Measurements from ENCODE around the gene TK2.
A peak's percentile ranks its signal among the peaks of the same experiment; 100 is the strongest.

The TK2 gene

DNA sequence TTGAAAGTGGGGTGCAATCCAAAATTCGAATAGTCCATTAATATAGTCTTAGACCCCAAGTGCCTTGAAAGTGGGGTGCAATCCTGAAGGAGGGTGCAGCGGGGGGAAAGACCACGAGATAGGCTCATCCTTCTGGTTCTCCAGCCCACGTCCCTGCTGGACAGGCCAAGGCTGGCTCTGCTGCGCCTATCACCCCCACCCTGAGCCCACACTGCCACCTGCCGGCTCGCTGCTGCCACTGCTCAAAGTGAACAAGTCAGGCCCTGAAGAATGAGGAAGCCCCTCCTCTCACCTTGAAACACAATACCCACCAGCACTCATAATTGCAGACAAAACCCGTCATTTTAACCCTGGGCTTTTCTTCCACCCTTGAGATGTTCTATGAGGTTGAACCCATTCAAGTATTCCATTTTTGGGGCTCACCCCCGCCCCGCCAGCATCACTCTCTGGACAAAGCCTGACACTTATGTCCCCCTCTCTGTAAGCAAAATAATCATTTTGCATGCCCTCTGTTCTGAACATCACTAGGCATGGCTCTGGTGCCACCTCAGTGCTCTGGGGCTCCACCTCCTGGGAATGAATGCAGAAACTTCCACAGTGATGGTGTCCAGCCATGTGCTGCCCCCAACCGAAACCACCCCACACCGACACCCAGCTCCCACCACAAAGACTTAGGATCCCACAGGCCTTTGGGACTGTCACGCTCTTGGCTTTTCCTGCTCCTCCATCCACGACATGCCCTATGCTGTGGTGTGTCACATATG is 66.1 kb downstream of the TK2 start:
- DNase-seq (ENCODE audit: low spot score) = peak; percentile 86

DNA sequence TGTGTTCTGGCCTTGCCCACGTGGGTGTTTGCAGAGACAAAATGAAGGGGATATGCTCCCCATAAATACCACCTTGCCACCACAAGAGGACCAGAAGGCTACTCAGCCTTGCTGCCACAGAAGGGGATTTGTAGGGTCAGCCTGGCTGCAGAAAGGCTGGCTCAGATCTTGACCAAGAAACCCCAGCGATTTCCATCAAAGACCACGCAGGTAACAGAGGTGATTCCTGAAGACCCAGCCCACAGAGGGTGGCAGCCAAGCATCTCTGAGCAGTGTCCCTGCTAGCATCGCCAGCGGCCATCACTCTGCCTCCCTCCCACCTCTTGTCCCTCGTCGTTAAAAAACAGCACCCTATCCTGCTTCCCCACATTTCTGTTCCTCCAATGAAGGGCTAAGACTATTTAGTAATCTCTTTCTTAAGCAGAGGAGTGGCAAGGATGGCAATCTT is 68.0 kb downstream of the TK2 start:
- DNase-seq (ENCODE audit: low spot score) = peak; percentile 33

DNA sequence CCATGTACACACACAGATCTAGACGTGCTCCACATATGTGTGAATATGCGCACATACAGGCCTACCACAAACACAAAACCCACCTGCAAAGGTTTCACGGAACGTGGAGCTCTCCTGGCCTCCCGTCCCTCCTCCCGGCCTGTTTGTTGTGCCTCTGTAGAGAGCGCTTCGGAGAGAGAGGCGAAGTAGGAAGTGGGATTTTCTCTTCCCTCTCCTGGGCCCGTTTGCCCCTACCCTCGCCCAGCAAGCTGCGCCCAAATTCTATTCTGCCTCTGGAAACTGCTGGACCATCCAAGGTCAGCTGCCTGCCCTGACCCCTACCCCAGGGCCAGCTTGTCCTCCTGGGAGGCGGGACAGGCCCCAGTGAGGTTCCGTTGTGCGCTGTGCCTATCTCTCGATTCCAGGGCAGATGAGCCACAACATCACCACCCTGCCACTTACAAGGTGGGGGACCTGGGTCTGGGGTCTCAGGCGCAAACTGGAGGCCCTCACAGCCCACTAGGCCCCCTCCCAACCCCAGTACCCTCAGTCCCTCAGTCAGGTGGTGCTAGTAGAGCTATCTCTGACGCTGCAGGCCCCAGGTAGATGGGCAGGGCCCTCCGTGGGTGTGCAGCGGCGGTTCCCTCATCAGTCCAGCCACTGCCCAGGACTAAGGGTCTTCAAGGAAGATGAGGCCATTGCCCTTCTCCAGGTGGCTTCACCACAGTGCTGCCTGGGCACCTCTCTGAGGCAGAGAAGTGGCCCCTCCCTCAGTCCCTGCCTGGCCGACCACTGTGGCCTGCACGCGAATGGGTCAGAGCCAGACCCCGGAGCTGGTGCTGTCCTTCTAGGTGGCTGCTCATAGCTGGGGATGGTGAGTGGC is 68.6 kb downstream of the TK2 start:
- DNase-seq (ENCODE audit: low spot score) = peak; percentile 59

DNA sequence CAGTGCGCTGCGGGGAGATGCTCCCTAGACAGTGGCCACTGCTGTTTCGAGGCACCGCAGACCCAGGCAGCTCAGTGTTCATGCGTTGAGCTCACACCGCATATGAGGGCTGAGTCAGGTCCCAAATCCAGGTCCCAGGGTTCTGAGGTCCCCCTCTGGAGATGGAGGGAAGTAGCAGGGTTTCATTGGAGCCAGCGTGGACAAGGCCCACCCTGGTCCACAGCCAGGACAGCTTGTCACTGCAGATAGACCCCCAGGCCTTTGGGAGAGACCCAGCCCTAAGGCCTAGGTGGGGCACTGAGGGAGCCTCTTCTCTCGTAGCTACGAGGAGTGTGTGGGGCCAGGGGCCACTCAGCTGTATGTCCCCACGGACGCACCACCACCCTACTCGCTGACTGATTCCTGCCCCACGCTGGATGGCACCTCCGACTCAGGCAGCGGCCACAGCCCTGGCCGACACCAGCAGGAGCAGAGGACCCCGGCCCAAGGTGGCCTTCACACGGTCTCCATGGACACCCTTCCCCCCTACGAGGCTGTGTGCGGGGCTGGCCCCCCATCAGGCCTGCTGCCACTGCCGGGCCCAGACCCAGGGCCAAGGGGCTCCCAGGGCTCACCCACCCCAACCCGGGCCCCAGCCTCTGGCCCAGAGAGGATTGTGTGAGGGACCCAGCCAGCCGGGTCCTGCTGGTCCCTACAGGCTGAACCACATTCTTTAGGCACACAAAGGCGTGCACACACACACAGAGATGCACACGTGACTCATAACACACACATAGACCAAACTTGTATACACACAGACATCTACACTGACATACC is 69.4 kb downstream of the TK2 start:
- DNase-seq (ENCODE audit: low spot score) = peak; percentile 64

DNA sequence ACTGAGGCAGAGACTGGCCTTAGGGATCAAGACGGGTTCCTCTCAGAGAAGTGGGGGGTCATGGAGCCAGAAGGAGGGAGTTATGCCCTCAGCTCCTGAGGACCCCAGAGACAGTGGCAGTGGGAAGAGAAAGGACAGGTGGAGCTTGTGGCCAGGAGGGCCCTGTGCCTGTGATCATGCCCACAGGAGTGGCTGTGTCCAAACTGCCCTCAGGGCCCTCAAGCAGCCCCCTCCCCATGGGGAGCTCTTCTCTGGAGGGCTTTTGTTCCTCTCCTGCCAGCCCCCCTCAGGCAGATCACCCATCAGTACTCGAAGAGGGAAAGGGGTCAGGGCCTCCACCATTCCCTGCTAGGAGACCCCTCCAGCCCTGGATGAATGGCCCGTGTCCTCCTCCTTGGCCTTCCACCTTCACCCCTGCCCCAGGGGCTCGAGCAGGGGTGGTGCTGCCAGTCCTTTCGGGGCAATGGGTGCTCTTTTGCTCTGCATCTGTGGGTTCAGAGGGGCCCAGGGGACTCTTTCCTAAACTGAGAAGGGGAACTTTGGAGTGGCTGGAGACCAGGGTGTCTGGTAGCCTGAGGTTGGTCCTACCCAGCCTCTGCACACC is 70.2 kb downstream of the TK2 start:
- DNase-seq (ENCODE audit: low spot score) = peak; percentile 46

DNA sequence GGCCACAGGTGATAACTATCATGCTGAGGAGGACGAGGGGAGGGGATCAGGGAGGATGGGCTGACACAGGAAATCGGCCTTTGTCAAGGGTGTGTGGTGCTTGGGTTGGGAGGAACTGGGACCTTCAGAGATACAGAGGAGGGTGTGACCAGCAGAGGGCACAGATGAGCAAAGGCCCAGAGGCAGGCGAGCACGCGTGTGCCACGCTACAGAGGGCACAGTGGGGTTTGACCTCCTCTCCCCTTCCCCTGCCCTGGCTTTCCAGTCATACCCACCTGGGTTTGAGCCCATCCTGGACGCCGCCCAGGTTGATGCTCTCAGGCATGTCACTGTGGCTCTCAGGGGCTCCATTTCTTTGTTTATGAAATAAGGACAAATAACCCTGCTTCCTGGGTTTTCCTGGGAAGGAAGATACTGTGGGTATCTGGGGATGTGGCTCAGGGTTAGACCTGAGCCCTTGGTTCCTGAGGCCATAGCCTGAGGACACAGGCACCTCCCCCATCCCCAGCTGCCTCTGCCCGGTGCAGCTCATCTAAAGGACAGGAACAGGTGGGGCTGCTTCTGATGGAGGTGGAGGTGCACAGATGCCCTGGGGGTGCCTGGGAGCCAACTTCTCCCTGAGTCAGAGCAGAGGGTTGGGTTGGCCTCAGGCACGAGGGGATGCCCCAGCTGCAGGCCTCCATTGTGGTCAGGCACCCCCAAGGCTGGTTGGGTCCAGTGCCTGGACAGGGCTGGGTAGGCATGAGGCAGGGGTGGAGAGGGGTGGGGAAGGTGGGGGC is 71.0 kb downstream of the TK2 start:
- peak; percentile 66 for DNase-seq (ENCODE audit: low spot score)

DNA sequence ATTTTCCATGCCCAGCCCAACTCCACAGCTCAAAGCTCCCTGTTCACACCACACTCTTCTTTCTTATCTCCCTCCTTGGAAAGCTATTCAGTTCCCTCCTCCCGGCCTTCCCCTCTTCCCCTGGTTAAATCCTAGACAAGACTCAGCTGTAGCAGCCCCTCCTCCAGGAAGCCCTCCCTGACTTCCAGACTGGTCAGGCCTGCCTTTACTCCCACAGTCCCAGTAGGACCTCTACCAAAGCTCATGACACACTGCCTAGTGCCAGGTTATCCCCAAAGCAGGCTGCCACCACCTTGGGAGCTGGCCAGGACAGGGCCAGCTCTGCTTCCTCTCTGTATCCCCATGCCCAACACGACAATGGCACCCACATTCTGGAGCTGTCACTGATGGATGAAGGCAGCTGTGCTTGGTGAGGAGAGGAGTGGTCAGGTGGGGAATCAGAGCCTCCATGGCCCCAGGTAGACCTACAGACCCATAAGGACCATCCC is 72.8 kb downstream of the TK2 start:
- peak; percentile 48 for DNase-seq (ENCODE audit: low spot score)

DNA sequence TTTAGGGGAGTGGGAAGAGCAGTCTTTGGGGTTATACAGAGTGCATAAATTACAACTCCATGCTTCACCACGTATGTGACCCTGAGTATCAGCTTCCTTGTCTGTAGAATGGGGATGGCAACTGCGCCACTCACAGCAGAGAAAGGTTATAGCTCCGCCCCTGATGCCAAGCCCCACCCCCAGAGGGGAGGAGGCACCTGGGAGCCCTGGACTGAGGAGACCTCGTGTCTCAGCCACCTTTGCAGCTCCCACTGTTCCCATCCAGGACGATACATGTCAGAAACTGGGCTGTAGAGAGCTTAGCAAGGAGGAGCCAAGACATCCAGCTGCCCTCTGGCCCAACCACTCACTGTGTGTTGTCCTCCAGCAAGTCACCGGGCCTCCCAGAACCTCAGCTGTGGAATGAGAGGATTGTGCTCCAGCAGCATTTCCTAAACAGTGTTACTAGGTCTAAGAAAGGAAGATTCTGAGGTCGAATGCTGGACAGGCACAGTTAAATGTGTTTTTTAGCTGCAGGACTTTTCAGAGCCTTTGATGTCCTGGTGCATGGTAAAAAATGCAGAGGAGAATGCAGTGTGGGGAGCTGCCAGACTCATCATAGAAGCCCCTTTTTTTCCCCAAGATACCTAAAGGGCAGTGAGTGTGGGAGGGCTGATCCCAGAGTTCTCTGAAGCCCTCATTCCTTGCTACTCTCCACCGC is 73.4 kb downstream of the TK2 start:
- peak; percentile 59 for DNase-seq (ENCODE audit: low spot score)

DNA sequence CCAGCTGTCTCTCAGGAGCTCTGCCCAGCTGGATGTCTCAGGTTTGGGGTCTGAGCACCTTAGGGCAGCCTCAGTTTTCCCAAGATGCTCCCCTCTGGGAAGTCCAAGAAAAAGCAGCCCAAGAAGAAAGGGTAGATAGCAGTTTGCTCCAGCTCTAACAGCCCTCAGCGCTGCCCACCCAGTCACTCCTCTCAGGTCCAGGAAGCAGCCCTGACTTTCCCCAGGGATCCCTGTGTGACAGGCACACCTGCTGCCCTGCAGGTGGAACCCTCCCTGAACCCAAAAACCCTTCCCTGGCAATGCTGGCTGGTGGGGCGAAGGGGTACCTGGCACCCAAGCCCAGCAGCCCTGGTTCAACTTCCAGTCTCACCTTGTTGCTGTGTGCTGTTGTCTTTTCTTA is 74.7 kb downstream of the TK2 start:
- peak; percentile 44 for DNase-seq (ENCODE audit: low spot score)

DNA sequence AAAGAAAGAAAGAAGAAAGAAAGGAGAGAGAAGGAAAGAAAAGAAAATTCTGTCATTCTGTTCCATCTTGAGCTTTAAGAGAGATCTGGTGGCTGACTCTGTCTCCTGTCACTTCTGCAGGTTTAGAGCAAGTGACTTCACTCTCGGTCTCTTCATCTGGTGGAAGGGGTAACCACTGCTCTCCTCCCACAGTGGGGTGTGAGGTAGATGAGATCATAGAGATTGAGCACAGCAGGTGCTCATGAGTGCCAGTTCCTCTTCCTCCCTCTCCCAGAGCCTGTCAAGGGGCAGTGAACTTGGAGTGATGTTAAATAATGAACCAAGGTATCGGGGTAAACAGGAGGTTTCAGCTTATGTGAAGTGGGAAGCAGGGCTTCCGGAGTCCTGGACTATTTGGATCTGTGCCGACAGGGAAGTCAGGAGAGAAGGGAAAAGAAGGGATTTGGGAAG is 75.1 kb downstream of the TK2 start:
- DNase-seq (ENCODE audit: low spot score) = no peak

DNA sequence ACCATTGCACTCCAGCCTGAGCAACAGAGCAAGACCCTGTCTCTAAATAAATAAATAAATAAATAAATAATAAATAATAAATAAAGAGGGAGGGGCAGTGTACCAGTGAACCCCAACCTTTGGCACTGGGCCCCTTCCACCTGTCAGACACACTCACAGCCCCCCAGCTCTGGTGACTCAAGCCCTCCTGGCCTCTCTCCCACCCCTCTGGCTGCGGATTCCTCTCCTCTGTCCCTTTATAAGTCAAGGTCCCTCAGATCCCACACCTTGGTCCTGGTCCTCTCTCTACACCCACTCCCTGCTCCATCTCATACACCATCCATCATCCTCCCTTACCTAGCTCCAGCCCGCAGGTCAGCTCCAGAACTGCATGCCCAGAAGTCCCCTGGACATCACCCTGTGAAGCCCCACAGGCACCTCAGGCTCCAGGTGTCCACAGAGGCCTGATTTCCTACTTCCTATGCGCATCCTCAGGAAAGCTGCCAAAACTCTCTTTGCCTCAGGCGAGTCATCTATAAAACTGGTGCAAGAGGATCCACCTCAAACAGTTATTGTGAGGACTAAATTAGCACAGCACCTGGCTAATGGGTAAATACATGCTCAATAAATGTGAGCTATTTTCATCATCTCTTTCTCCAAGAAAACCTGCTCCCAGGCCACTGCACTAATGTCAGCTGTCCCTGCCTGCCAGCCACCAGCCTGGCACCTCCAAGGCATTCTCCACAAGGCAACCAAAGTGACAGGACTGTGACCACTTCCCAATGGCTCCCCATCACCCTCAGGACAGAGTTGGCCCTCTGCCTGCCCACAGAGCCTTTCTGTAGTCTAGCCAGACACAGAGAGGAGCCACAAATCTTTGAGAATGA is 76.0 kb downstream of the TK2 start:
- DNase-seq (ENCODE audit: low spot score) = peak; percentile 48

DNA sequence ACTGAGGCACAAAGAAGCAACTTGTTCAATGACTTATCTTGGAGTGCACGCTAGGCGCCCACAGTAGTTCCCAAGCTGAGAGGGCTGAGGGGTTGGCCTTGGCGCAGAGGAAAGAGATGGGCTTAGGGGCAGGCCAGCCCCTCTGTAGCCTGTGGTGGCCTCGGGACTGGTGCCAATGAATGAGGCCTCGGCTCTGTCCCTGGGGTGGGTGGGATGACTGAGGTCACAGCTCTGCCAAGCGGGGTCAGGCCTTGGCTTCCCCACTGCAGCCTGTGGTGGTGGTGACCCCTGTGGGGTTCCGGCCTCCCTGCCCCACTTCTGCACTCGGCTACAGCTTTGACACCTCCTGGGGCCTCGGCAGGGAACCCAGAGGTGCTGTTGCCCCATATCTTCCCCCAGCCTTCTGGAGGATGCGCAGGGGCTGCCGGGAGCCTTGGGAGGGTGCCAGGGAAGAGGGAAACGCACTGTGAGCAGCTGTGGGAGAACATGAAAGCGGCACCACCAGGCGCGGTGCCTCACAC is 76.8 kb downstream of the TK2 start:
- DNase-seq (ENCODE audit: low spot score) = peak; percentile 55

DNA sequence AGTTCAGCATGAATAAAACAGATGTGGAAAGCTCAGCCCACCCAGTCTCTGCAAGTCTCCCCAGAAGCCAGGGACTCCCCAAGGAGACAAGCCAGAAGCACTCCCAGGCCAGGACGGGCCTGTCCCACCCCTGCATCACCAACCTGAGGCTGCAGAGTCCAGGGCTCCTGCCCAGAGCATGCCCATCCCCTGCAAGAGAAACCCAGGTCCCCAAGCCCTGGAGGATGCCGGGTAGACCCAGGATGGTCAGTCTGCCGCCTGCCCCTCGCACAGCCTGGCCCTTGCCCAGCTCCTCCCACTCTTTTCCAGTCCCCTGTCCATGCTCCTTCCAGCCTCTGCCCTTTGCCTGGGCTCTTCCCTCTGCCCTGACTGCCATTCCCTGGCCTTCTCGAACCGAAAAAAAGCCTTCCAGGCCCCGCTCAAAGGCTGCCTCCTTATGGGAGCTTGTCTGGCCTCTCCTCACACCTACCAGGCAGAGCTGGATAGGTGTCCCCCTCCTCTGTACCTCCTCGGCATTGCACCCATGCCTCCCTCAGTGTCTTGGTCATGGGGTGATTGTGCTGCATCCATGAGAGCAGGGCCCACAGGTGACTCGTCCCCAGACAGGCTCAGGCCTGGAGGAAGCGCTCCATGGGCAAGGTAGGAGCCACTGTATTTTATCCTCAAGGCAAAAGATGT is 78.1 kb downstream of the TK2 start:
- DNase-seq (ENCODE audit: low spot score) = peak; percentile 54

DNA sequence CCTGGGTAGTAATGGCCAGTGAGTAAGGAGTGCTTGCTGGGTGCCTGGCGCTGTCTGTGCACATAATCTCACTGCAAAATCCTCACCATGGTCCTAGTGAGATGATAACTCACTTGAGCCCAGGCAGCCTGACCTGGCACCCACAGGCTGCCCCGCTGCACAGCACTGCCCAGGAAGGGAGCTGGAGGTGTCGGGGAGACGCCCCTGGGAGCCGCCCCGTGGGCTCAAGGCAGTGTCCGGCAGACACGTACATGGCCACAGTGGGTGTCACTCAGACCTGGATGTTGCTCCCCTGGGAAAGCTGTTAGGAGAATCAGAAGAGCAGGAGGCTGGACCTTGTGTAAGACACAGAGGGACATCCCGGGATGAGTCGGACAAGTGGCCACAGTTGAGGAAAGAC is 78.7 kb downstream of the TK2 start:
- peak; percentile 64 for DNase-seq (ENCODE audit: low spot score)

DNA sequence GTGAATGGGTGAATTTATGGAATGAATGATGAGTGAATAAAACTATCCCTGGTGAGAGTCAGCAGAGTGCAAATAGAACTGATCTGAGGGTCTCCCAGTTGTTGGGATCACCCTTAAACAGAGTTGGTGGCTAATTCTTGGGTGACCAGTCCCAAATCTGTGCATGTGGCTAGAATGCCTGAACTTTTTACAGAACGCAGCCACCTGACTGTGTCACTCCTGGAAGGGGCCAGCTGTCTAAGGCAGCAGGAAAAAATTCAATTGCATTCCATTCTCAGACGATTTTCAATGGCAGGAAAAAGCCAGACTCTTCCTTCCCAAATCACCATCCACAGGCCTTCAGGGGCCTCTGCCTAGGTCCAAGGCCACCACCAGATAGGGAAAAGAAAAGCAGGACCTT is 79.4 kb downstream of the TK2 start:
- DNase-seq (ENCODE audit: low spot score) = peak; percentile 51

DNA sequence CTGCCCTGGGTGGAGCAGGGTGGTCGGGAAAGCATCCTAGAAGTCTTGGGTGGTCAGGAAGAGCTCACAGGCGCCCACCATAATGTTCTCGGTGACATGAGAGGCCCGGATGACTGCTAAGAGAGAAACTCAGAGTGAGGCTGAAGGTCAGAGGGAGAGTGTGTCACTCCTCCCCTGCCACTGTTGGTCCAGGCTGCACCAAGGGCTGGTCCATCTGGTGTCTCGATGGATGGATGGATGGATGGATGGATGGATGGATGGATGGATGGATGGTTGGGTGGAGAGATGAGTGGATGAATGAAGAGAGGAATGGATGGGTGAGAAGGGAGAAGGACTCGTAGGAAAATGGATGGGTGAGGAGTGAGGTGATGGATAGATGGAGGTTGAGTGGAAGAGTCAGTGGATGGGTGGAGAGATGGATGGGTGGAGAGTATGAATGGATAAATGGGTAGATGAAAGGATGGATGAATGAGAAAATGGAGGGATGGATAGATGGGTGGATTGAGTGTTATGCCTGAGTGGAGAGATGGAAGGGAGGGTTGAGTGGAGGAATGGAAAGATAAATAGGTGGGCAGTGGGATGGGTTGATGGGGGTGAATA is 79.9 kb downstream of the TK2 start:
- peak; percentile 55 for DNase-seq (ENCODE audit: low spot score)

DNA sequence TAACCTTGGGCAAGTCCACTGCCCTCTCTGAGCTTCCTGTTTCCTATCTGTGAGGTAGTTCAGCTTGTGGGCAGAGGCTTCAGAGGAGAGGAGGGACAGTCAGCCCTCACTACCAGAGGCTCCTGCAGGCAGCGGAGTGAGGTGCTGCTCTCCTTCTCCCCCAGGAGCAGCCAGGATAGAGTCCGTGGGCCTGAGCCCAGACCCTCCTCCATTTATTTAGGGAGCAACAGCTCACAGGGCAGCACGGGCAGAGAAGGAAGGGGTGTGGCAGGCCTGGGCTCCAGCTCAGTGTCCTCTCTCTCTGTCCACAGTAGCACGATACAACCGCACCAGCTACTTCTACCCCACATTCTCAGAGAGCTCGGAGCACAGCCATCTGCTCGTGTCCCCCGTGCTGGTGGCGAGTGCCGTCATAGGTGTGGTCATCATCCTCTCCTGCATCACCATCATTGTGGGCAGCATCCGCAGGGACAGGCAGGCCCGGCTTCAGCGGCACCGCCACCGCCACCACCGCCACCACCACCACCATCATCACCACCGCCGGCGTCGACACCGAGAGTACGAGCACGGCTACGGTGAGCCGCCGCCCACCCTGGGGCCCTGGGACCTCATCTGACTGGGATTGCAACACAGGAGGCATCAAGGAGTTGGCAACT is 80.5 kb downstream of the TK2 start:
- peak; percentile 37 for DNase-seq (ENCODE audit: low spot score)
